Activated T-helper 1 cell treated with anti-CD3 and anti-CD28 coated beads, Interleukin-12 subunit alpha, Interleukin-12 subunit beta, Interleukin-2, Interleukin-4 antibody, amounts not matched to agents 30 ng/mL and 10 ng/mL and 1 ng/mL, durations not matched to agents 14 hours and 24 hours and 36 hours (primary cell): Measurements from ENCODE around the gene ORC3. TPM values are rescaled to one million over a fixed set of nuclear protein-coding genes. Genes with fewer than 3 reads are reported as not detected.
"Not testable (repeated sequence)": the region's sequence is repeated elsewhere in the genome, so short reads cannot be mapped to it uniquely, and the experiment has no call there.

Experiments
- DNase-seq: peaks from one replicate; pipeline ENCODE4 v3.0.0; 2021; ENCODE audit warnings: low spot score
- H3K27ac Mint-ChIP-seq: one replicate; pipeline ENCODE4 v1.8.0; 2021; ENCODE audit warnings: mild to moderate bottlenecking, mixed read lengths
- H3K27me3 Mint-ChIP-seq: one replicate; pipeline ENCODE4 v1.8.0; 2022; ENCODE audit warnings: mild to moderate bottlenecking, moderate library complexity, mixed read lengths; ENCODE audit not compliant: insufficient read depth
- H3K36me3 Mint-ChIP-seq: one replicate; pipeline ENCODE4 v1.8.0; 2021; ENCODE audit warnings: low read depth, mixed read lengths
- H3K4me1 Mint-ChIP-seq: one replicate; pipeline ENCODE4 v1.8.0; 2021; ENCODE audit warnings: low read depth, mixed read lengths
- H3K4me3 Mint-ChIP-seq: one replicate; pipeline ENCODE4 v1.8.0; 2021; ENCODE audit warnings: mild to moderate bottlenecking, moderate library complexity, mixed read lengths
- H3K9me3 Mint-ChIP-seq: one replicate; pipeline ENCODE4 v1.8.0; 2021; ENCODE audit warnings: mixed read lengths
- intact Hi-C: fragments of 100-400 bp; cut with micrococcal nuclease; formaldehyde crosslinking; loops from one replicate; pipeline ENCODE4 v1.15.1; 2024
- total RNA-seq: library from RNA; stranded (reverse); gene quantifications from 2 replicates; pipeline ENCODE4 v1.2.3, GENCODE V29; 2022

Gene ORC3
- total RNA-seq, 1 donor from 2014 or later: 34.7 TPM

GRCh38 chr6:87573307-87574024 is 16.5 kb upstream of the ORC3 start:
- intact Hi-C loops: no loop called here
- H3K9me3 Mint-ChIP-seq: no peaks in the 10 kb centered on the region
- H3K4me1 Mint-ChIP-seq: peaks cover 40% of the 10 kb centered on the region
- H3K4me3 Mint-ChIP-seq: no peak overlapping the region
- DNase-seq: no peak
- H3K27ac Mint-ChIP-seq: no peak overlapping the region
- peaks cover 33% of the 10 kb centered on the region for H3K36me3 Mint-ChIP-seq
- H3K27me3 Mint-ChIP-seq: no peaks in the 10 kb centered on the region

GRCh38 chr6:87574237-87574804 is 15.6 kb upstream of the ORC3 start:
- no peaks in the 10 kb centered on the region for H3K9me3 Mint-ChIP-seq
- intact Hi-C loops: no loop called here
- peak overlapping the region; percentile 34 for H3K4me3 Mint-ChIP-seq
- peaks cover 31% of the 10 kb centered on the region for H3K36me3 Mint-ChIP-seq
- H3K27ac Mint-ChIP-seq: peak overlapping the region; percentile 11
- DNase-seq: no peak
- H3K4me1 Mint-ChIP-seq: peaks cover 40% of the 10 kb centered on the region
- H3K27me3 Mint-ChIP-seq: no peaks in the 10 kb centered on the region

DNA sequence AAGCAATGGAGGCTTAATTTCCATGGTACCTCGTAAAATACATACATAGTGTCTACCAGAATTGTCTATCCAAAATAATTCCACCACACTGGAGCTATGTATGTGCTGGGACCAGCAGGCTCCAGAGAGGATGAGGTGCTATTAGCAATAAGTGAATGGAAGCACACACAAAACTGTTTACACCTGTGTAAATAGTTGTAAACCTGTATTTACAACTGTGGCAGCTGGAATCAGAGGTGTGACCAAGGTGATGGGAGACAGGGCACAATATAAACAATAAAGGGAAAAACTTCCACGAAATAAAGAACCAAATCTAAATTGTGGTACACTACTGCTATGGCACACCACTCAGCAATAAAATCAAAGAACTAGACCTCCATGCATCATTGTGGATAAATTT is 14.5 kb upstream of the ORC3 start:
- DNase-seq: no peak
- H3K27me3 Mint-ChIP-seq: no peaks in the 10 kb centered on the region
- no peak overlapping the region for H3K27ac Mint-ChIP-seq
- intact Hi-C loops: no loop called here
- H3K4me3 Mint-ChIP-seq: no peak overlapping the region
- H3K9me3 Mint-ChIP-seq: no peaks in the 10 kb centered on the region
- H3K36me3 Mint-ChIP-seq: peaks cover 31% of the 10 kb centered on the region
- H3K4me1 Mint-ChIP-seq: peaks cover 40% of the 10 kb centered on the region

DNA sequence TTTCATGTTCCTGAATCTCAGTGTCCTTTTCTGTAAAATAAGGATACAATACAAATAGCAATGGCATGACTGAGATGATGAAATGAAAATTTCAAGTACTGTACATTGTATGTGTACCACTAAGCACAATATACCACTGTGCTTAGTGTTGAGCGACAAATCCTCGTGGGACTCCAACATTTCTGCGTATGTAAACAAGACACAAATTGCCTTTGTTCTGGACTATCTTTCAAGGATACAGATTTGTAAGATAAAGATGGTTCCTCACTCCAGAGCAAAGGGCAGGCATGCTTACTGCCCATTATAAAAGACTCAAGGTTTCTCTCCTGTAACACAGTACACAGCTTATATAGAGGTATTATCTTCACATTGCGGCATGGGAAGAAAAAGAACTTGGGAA is 6.1 kb upstream of the ORC3 start:
- H3K4me3 Mint-ChIP-seq: no peak overlapping the region
- H3K36me3 Mint-ChIP-seq: peaks cover 28% of the 10 kb centered on the region
- H3K27me3 Mint-ChIP-seq: no peaks in the 10 kb centered on the region
- peaks cover 20% of the 10 kb centered on the region for H3K4me1 Mint-ChIP-seq
- H3K9me3 Mint-ChIP-seq: no peaks in the 10 kb centered on the region
- intact Hi-C loops: loop anchor here (10.0 kb wide), 1 partner anchor 319 kb away; no protein-coding TSS in a partner anchor
- no peak for DNase-seq
- no peak overlapping the region for H3K27ac Mint-ChIP-seq

GRCh38 chr6:87586371-87587077 is 3.4 kb upstream of the ORC3 start:
- Mint-ChIP-seq H3K27me3 (no peaks in the 10 kb centered on the region), H3K27ac (no peak overlapping the region), H3K4me3 (no peak overlapping the region), H3K9me3 (no peaks in the 10 kb centered on the region), H3K4me1 (peaks cover 36% of the 10 kb centered on the region), H3K36me3 (peaks cover 28% of the 10 kb centered on the region)
- DNase-seq: no peak
- intact Hi-C loops: loop anchor here (10.0 kb wide), 1 partner anchor 322 kb away; no protein-coding TSS in a partner anchor

DNA sequence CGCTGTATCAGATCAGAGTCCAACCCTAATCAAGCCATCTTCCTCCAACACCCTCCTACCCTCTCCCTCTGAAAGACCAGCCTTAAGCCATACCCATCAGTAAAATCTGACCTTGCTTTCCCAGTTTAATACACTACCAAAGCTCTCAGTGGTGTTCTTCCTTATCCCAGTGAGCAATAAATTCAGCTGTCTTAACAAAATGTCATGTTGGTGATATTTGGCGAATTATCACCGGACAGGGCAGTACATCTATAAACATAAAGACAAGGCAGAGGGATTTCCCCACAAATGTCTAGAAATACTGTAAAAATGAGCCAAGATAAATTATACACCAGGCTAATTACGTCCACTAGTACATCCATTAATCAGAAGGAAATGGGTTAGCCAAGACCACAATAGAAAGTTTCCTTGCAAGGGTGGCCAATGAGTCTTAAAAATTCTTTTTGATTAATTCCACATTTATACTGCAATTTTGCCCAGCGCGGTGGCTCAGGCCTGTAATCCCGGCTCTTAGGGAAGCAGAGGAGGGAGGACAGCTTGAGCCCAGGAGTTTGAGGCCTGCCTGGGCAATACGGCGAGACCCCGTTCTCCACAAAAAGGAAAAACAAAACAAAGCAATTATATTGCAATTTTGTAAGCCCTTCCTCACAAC is 1.1 kb upstream of the ORC3 start:
- intact Hi-C loops: loop anchor here (10.0 kb wide), 1 partner anchor 324 kb away; no protein-coding TSS in a partner anchor
- DNase-seq: no peak
- Mint-ChIP-seq H3K27ac (peak overlapping the region; percentile 79), H3K4me3 (peak overlapping the region; percentile 90), H3K4me1 (peaks cover 42% of the 10 kb centered on the region), H3K9me3 (no peaks in the 10 kb centered on the region), H3K36me3 (peaks cover 23% of the 10 kb centered on the region), H3K27me3 (no peaks in the 10 kb centered on the region)

- no peaks in the 10 kb centered on the region for H3K9me3 Mint-ChIP-seq
- H3K4me1 Mint-ChIP-seq: peaks cover 42% of the 10 kb centered on the region
- H3K36me3 Mint-ChIP-seq: peaks cover 31% of the 10 kb centered on the region
- H3K27ac Mint-ChIP-seq: peak overlapping the region; percentile 79
- no peaks in the 10 kb centered on the region for H3K27me3 Mint-ChIP-seq
- no peak for DNase-seq
- H3K4me3 Mint-ChIP-seq: peak overlapping the region; percentile 90
- intact Hi-C loops: loop anchor here (1.0 to 5.0 kb wide), 9 partner anchors 62 to 1373 kb away; partner anchors contain the start of genes AKIRIN2, RNGTT, SMIM8 and ZNF292
Measured at GRCh38 chr6:87590417-87590880, 514 bp downstream of the ORC3 start.

DNA sequence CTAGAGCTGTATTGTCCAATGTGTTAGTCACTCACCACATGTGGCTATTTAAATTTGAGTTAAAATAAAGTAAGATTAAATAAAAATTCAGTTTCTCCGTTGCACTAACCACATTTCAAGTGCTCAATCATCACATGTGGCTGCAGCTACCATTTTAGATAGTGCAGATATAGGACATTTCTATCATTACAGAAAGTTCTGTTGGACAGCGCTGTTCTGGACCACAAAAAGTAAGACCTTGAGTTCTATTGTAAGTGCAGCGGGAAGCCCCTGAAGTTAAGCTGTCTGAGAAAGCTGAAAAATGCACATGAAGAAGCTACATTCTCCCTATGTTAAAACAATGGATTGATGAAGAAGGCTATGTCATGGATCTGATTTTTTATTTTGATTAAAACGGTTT is 1.1 kb downstream of the ORC3 start:
- H3K4me1 Mint-ChIP-seq: peaks cover 39% of the 10 kb centered on the region
- H3K36me3 Mint-ChIP-seq: peaks cover 29% of the 10 kb centered on the region
- intact Hi-C loops: loop anchor here (1.0 to 5.0 kb wide), 9 partner anchors 61 to 1372 kb away; partner anchors contain the start of genes AKIRIN2, RNGTT, SMIM8 and ZNF292
- no peak for DNase-seq
- peak overlapping the region; percentile 79 for H3K27ac Mint-ChIP-seq
- no peaks in the 10 kb centered on the region for H3K27me3 Mint-ChIP-seq
- H3K4me3 Mint-ChIP-seq: peak overlapping the region; percentile 90
- no peaks in the 10 kb centered on the region for H3K9me3 Mint-ChIP-seq

DNA sequence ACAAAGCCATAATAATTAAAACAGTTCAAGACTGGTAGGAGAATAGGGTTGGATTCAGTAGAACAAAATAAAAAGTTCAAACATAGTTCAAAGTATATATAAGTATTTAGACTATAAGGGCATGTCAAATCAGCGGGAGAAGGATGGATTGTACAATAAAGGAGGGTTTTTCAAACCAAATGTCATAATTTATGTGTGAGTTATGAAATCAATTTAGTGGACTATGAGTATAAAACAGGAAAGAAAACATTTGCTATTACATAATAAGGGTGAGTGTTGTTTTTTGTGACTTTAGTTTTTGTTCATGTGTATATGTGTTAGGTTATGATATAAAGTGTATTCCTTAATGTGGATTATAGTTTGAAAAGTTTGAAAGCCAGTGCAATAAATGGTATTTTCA is 10.6 kb downstream of the ORC3 start:
- Mint-ChIP-seq H3K27ac (no peak overlapping the region), H3K4me1 (no peaks in the 10 kb centered on the region), H3K4me3 (no peak overlapping the region), H3K9me3 (no peaks in the 10 kb centered on the region), H3K36me3 (peaks cover 4% of the 10 kb centered on the region), H3K27me3 (no peaks in the 10 kb centered on the region)
- DNase-seq: no peak
- intact Hi-C loops: no loop called here

GRCh38 chr6:87606199-87606598 is 16.3 kb downstream of the ORC3 start:
- Mint-ChIP-seq H3K4me3 (no peak overlapping the region), H3K4me1 (no peaks in the 10 kb centered on the region), H3K36me3 (peaks cover 11% of the 10 kb centered on the region), H3K27me3 (no peaks in the 10 kb centered on the region), H3K9me3 (no peaks in the 10 kb centered on the region), H3K27ac (no peak overlapping the region)
- no peak for DNase-seq
- intact Hi-C loops: no loop called here

GRCh38 chr6:87608802-87609201 is 18.9 kb downstream of the ORC3 start:
- Mint-ChIP-seq H3K4me3 (no peak overlapping the region), H3K9me3 (no peaks in the 10 kb centered on the region), H3K4me1 (no peaks in the 10 kb centered on the region)

DNA sequence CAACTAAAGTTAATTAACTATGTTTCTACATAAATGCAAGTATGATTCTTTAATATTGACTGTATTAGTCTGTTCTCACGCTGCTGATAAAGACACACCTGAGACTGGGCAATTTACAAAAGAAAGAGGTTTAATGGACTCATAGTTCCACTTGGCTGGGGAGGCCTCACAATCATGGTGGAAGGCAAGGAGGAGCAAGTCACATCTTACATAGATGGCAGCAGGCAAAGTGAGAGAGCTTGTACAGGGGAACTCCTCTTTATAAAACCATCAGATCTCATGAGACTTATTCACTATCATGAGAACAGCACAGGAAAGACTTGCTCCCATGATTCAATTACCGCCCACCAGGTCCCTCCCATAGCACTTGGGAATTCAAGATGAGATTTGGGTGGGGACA is 23.1 kb downstream of the ORC3 start:
- H3K4me1 Mint-ChIP-seq, intact Hi-C loops, DNase-seq, H3K27ac Mint-ChIP-seq, H3K27me3 Mint-ChIP-seq, H3K4me3 Mint-ChIP-seq, H3K9me3 Mint-ChIP-seq: not testable (repeated sequence)
- peaks cover 32% of the 10 kb centered on the region for H3K36me3 Mint-ChIP-seq

More at GRCh38 chr6:87608802-87609201, 18.9 kb downstream of the ORC3 start:
- Mint-ChIP-seq H3K27me3 (no peaks in the 10 kb centered on the region), H3K36me3 (peaks cover 26% of the 10 kb centered on the region), H3K27ac (no peak overlapping the region)
- DNase-seq: no peak
- intact Hi-C loops: no loop called here
